Melanocyte of skin (primary cell): ENCODE measurements around the gene FOXR1. TPM values are rescaled to one million over a fixed set of nuclear protein-coding genes. Genes with fewer than 3 reads are reported as not detected.

Experiments used
- small RNA-seq, 2 donors: library from RNA; depleted of rRNA; stranded (forward); fragments of <200 nt; gene quantifications; one replicate each; pipeline ENCODE3, GENCODE V24; 2012
- total RNA-seq, 2 donors: library from RNA; depleted of rRNA; stranded (reverse); fragments of >200 nt; gene quantifications; 2 replicates each; pipeline ENCODE4 v1.2.3, GENCODE V29; 2012

FOXR1 gene
- total RNA-seq: not detected

GRCh38 chr11:118971646-118972045 lies at the start of gene FOXR1:
Gene FOXR1 (plus strand): TSS chr11:118971761. CDS start chr11:118971932, 171 bp downstream.

GRCh38 chr11:118956094-118956846 lies 15.3 kb upstream of the FOXR1 start, which contains the start of gene UPK2:
Gene UPK2 (plus strand): TSS chr11:118956298. CDS start chr11:118956351, 53 bp downstream.

GRCh38 chr11:118997627-118998387 lies 26.2 kb downstream of the FOXR1 start, which contains the start of gene CENATAC:
Gene CENATAC (plus strand): TSS chr11:118998138. CDS start chr11:118998198, 60 bp downstream.

GRCh38 chr11:119018074-119018938 lies 46.7 kb downstream of the FOXR1 start, which contains the start of the genes RPS25 and TRAPPC4:
Gene RPS25 (minus strand): TSS chr11:119018343. CDS start chr11:119018284, 59 bp downstream.
Gene TRAPPC4 (plus strand): TSS chr11:119018766. CDS start chr11:119018796, 30 bp downstream.

GRCh38 chr11:119030329-119031047 lies 58.9 kb downstream of the FOXR1 start, which contains the start of gene SLC37A4:
Gene SLC37A4 (minus strand): TSS chr11:119030877.

Small RNAs within 50 kb of the gene (small RNA-seq; reads per million reads assigned to genes)
- gene AP003392.2: 0 reads per million in 2 donors
- gene RF00017: 0 reads per million in 2 donors
- gene RF00019: 0 reads per million in 2 donors
- gene RN7SL688P: 0 reads per million in 2 donors

Other genes with a start within 250 kb of the FOXR1 start
- gene DDX6, start 180.6 kb upstream of the FOXR1 start, total RNA-seq: 10 to 100 TPM; 73.3 to 74.7 TPM
- gene CXCR5, start 87.9 kb upstream of the FOXR1 start, total RNA-seq: not detected
- 10 to 100 TPM in 1 of 2 donors, 1 to 10 TPM in 1; 6.9 to 10.7 TPM for gene BCL9L, start 45.8 kb upstream of the FOXR1 start, total RNA-seq
- not detected for gene UPK2, start 15.5 kb upstream of the FOXR1 start, total RNA-seq
- 10 to 100 TPM; 18.6 to 28.2 TPM for gene CENATAC, start 26.4 kb downstream of the FOXR1 start, total RNA-seq
- 100 to 1,000 TPM; 853 to 862 TPM for gene RPS25, start 46.6 kb downstream of the FOXR1 start, total RNA-seq
- gene TRAPPC4, start 47.0 kb downstream of the FOXR1 start, total RNA-seq: 100 to 1,000 TPM in 1 of 2 donors, 10 to 100 TPM in 1; 56.8 to 101 TPM
- 10 to 100 TPM; 24.1 to 35.0 TPM for gene SLC37A4, start 59.1 kb downstream of the FOXR1 start, total RNA-seq
- 100 to 1,000 TPM in 1 of 2 donors, 10 to 100 TPM in 1; 95.0 to 180 TPM for gene HYOU1, start 85.4 kb downstream of the FOXR1 start, total RNA-seq
- 10 to 100 TPM; 39.6 to 47.8 TPM for gene VPS11, start 96.1 kb downstream of the FOXR1 start, total RNA-seq
- gene HMBS, start 113.1 kb downstream of the FOXR1 start, total RNA-seq: 10 to 100 TPM; 15.8 to 18.3 TPM
- gene DPAGT1, start 130.1 kb downstream of the FOXR1 start, total RNA-seq: 10 to 100 TPM; 30.6 to 35.3 TPM
- gene C2CD2L, start 135.6 kb downstream of the FOXR1 start, total RNA-seq: 1 to 10 TPM; 7.2 to 8.0 TPM
- gene HINFP, start 149.8 kb downstream of the FOXR1 start, total RNA-seq: 10 to 100 TPM; 16.0 to 20.0 TPM
- gene ABCG4, start 177.3 kb downstream of the FOXR1 start, total RNA-seq: under 1 TPM; 0.33 to 0.34 TPM
- 10 to 100 TPM; 17.0 to 22.4 TPM for gene NLRX1, start 197.0 kb downstream of the FOXR1 start, total RNA-seq
- under 1 TPM in 1 of 2 donors, not detected in 1; 0.69 TPM for gene NHERF4, start 213.7 kb downstream of the FOXR1 start, total RNA-seq
- 10 to 100 TPM; 11.7 to 17.0 TPM for gene CBL, start 234.6 kb downstream of the FOXR1 start, total RNA-seq